Tibial nerve (tissue), 4 donors: ENCODE data around the gene MOSMO.

Source experiments
- CTCF ChIP-seq, 5 experiments: fragments of 200-600 bp in 3 of 5; fragments of 450-650 bp in 2 of 5; sonication (generic) in 3 of 5; IDR thresholded peaks; one replicate each; pipeline ENCODE4 v1.5.1; 2016 to 2019; ENCODE audit warnings: antibody characterized with exemption in 5 of 5, mild to moderate bottlenecking in 3 of 5, moderate library complexity in 2 of 5
- EP300 ChIP-seq, 2 donors: sonication (generic); formaldehyde crosslinking; IDR thresholded peaks; one replicate each; pipeline ENCODE4 v1.6.1; 2017; ENCODE audit warnings: antibody characterized with exemption in 2 of 2, mild to moderate bottlenecking in 1 of 2

GRCh38 chr16:22086440-22086839 lies 78.5 kb downstream of the MOSMO start:
- no peak for TF ChIP-seq CTCF (IDR thresholded peaks at IDR 0.05)
- no peak for TF ChIP-seq EP300 (IDR thresholded peaks at IDR 0.05)
